RWPE2 (cell line): ENCODE measurements around the gene ABCC9.
"Not testable (repeated sequence)": the region's sequence is repeated elsewhere in the genome, so short reads cannot be mapped to it uniquely, and the experiment has no call there.

Experiments
- ATAC-seq: fragments of 200-7000 bp; cut with Tn5 transposase; 3 replicates; pipeline ENCODE4 v1.9.1; 2021; ENCODE audit warnings: low read depth
- DNase-seq: peaks from one replicate; pipeline ENCODE4 v3.0.0-alpha.2; 2020; ENCODE audit warnings: low spot score
- H3K27ac ChIP-seq: fragments of 450-650 bp; 2 replicates; pipeline ENCODE4 v1.5.1; 2017; ENCODE audit warnings: mild to moderate bottlenecking; ENCODE audit not compliant: poor library complexity, severe bottlenecking
- H3K27me3 ChIP-seq: fragments of 250-450 bp; sonication (Bioruptor Pico); 2 replicates; pipeline ENCODE4 v1.5.1; 2021; ENCODE audit warnings: mild to moderate bottlenecking, moderate library complexity; ENCODE audit not compliant: insufficient read depth, poor library complexity, severe bottlenecking
- H3K36me3 ChIP-seq: fragments of 250-450 bp; sonication (Bioruptor Pico); 2 replicates; pipeline ENCODE4 v1.5.1; 2020; ENCODE audit warnings: low read depth, mild to moderate bottlenecking, moderate library complexity
- H3K4me1 ChIP-seq: fragments of 250-450 bp; sonication (Bioruptor Pico); 2 replicates; pipeline ENCODE4 v1.5.1; 2021; ENCODE audit warnings: mild to moderate bottlenecking, moderate library complexity; ENCODE audit not compliant: insufficient read depth, poor library complexity, severe bottlenecking
- H3K4me3 ChIP-seq: fragments of 250-450 bp; sonication (Bioruptor Pico); 2 replicates; pipeline ENCODE4 v1.5.1; 2021; ENCODE audit warnings: mild to moderate bottlenecking, moderate library complexity; ENCODE audit not compliant: severe bottlenecking
- H3K9me3 ChIP-seq: fragments of 250-450 bp; sonication (Bioruptor Pico); 2 replicates; pipeline ENCODE4 v1.5.1; 2021; ENCODE audit warnings: mild to moderate bottlenecking, moderate library complexity; ENCODE audit not compliant: severe bottlenecking
- CTCF ChIP-seq: fragments of 450-650 bp; IDR thresholded peaks from one replicate; pipeline ENCODE4 v1.5.1; 2017; ENCODE audit warnings: mild to moderate bottlenecking, moderate library complexity; ENCODE audit not compliant: poor library complexity, severe bottlenecking

ABCC9 gene

GRCh38 chr12:21911832-21912231 is 29.4 kb downstream of the ABCC9 start:
- H3K27me3 ChIP-seq = no peaks in the 10 kb centered on the region
- no peak; the same call in 2 of the 3 replicates for ATAC-seq
- no peak for DNase-seq
- H3K4me1 ChIP-seq = peaks cover 4% of the 10 kb centered on the region
- TF ChIP-seq CTCF = no peak
- H3K9me3 ChIP-seq = no peaks in the 10 kb centered on the region
- H3K27ac ChIP-seq = peak overlapping the region; percentile 30
- H3K36me3 ChIP-seq = no peaks in the 10 kb centered on the region
- H3K4me3 ChIP-seq = no peak overlapping the region

GRCh38 chr12:21910657-21911056 is 30.6 kb downstream of the ABCC9 start:
- no peaks in the 10 kb centered on the region for H3K9me3 ChIP-seq
- peaks cover 4% of the 10 kb centered on the region for H3K4me1 ChIP-seq
- no peaks in the 10 kb centered on the region for H3K27me3 ChIP-seq
- no peak for TF ChIP-seq CTCF
- no peak for DNase-seq
- H3K27ac ChIP-seq = no peak overlapping the region
- H3K36me3 ChIP-seq = no peaks in the 10 kb centered on the region
- no peak for ATAC-seq
- H3K4me3 ChIP-seq = no peak overlapping the region

DNA sequence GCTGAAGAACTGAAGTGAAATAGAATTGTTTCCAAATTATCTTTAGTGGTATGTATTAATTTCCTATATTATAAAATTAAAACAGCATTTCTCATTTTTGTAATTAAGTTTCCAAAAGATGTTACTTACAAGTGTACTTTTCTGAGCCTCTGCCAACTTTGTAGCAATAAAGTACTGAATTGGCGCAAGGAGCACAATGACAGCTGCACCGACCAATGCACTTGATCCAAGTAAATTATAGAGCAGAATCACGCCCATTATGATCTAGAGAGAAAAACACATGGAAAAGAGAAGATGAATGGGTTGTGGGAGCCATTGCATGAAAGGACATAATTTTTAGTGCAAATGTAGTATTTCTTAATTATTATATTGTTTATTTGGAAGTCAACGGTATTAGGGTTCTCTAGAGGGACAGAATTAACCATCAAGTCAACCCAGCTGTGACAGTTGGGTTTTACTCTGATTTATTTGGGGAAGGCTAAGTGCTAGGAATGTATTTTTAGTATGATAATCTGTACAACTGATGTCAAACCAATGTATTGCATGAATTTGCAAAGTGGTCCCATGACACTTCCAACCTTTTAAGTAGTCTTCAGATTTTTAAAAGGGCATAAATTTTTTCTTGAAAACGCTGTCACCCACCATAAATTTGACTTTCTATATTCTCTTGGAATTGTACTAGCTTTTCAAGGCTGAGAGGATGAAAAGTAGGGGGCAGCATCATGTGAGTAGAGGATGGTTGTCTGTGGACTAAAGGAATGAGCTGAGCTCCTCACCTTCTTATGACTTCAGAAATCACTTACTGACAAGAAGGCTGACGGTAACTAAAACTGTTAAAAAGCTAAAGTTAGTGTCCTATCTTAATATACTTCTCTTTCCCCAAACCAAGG is 33.0 kb downstream of the ABCC9 start:
- Histone ChIP-seq H3K4me3 (no peak overlapping the region), H3K9me3 (no peaks in the 10 kb centered on the region), H3K27me3 (no peaks in the 10 kb centered on the region), H3K36me3 (no peaks in the 10 kb centered on the region), H3K4me1 (no peaks in the 10 kb centered on the region), H3K27ac (no peak overlapping the region)
- TF ChIP-seq CTCF = no peak
- DNase-seq (no peak), ATAC-seq (no peak)

- no peak for ATAC-seq
- no peak for TF ChIP-seq CTCF
- H3K4me3 ChIP-seq = no peak overlapping the region
- H3K27me3 ChIP-seq = no peaks in the 10 kb centered on the region
- H3K27ac ChIP-seq = no peak overlapping the region
- DNase-seq = no peak
- H3K4me1 ChIP-seq = no peaks in the 10 kb centered on the region
- H3K9me3 ChIP-seq = no peaks in the 10 kb centered on the region
- no peaks in the 10 kb centered on the region for H3K36me3 ChIP-seq
Measured at GRCh38 chr12:21906919-21907493, 34.2 kb downstream of the ABCC9 start.

DNA sequence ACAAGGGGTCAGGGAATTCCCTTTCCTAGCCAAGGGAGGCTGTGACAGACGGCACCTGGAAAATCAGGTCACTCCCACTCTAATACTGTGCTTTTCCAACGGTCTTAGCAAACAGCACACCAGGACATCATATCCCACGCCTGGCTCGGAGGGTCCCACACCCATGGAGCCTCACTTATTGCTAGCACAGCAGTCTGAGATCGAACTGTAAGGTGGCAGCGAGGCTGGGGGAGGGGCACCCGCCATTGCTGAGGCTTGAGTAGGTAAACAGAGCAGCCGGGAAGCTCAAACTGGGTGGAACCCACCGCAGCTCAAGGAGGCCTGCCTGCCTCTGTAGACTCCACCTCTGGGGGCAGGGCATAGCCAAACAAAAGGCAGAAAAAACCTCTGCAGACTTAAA is 41.7 kb downstream of the ABCC9 start:
- H3K4me3 ChIP-seq, ATAC-seq, H3K27ac ChIP-seq, H3K36me3 ChIP-seq, H3K27me3 ChIP-seq, H3K9me3 ChIP-seq, H3K4me1 ChIP-seq, DNase-seq: not testable (repeated sequence)
